ENCODE measurements around the gene SPAG4. TPM values are rescaled to one million over a fixed set of nuclear protein-coding genes. Genes with fewer than 3 reads are reported as not detected.
A peak's percentile ranks its signal among the peaks of the same experiment; 100 is the strongest.

SPAG4 gene
- total and polyA plus RNA-seq, 7 donors, result 0.49 to 2.1 (median 1.1) TPM

DNA sequence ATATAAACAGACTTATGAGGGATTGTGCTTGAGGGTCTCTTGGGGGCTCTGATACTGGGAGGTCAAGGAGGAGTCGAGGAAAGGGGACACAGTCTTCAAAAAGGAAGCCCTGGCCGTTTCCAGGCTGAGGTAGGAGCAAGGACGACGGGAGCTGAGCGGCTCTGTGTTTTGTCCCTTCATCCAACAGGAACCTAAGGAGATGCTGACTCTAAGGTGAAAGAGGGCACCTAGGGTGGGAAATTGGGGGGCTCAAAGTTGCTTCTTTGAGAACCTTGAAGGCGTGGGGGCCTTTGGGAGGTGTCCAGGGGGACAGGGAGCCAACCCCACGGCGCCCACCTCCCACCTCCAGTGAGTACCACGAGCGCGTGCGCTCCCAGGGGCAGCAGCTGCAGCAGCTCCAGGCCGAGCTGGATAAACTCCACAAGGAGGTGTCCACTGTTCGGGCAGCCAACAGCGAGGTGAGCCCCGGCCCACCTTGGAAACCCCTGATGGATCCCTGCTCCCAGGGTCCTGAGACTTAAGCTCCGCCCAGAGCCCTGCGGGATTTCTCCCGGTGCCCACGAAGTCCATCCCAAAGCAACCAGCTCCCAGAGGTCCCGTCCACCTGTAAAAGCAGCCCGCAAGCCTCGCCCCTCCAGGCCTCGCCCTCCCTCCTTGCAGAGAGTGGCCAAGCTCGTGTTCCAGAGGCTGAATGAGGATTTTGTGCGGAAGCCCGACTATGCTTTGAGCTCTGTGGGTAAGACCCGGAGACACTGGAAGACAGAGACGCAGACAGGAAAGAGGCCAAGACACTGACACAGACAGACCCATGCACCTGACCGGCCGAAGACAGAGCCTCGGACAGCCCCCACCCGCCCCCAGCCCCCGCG lies 2.9 kb downstream of the SPAG4 start:
- Histone ChIP-seq H3K4me1 (peaks cover 14% of the 10 kb centered on the region), H3K4me3 (peak overlapping the region; percentile 76), H3K27ac (peak overlapping the region; percentile 36), H3K9me3 (no peaks in the 10 kb centered on the region), H3K36me3 (ENCODE audit: insufficient read depth in 1 of 2, low read depth in 1 of 2) (peaks cover 0 to 17% of the 10 kb centered on the region in 2 donors), H3K27me3 (ENCODE audit: insufficient read depth in 3 of 3, low read length in 2 of 3) (no peaks in the 10 kb centered on the region)
- WGBS, 3 donors, result 5 to 9% (median 7%) methylated on average over 31 to 35 of the region's 35 CpGs
- TF ChIP-seq, protein P1, sequence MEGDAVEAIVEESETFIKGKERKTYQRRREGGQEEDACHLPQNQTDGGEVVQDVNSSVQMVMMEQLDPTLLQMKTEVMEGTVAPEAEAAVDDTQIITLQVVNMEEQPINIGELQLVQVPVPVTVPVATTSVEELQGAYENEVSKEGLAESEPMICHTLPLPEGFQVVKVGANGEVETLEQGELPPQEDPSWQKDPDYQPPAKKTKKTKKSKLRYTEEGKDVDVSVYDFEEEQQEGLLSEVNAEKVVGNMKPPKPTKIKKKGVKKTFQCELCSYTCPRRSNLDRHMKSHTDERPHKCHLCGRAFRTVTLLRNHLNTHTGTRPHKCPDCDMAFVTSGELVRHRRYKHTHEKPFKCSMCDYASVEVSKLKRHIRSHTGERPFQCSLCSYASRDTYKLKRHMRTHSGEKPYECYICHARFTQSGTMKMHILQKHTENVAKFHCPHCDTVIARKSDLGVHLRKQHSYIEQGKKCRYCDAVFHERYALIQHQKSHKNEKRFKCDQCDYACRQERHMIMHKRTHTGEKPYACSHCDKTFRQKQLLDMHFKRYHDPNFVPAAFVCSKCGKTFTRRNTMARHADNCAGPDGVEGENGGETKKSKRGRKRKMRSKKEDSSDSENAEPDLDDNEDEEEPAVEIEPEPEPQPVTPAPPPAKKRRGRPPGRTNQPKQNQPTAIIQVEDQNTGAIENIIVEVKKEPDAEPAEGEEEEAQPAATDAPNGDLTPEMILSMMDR (IDR thresholded peaks at IDR 0.05), result no peak
- intact Hi-C loops (cut with DNase I), result loop anchor here (5.0 kb wide), 1 partner anchor 44 kb away; the partner anchor contains the start of genes CPNE1 (in 2 of the 2) and RBM12 (in 2 of the 2)
- no peak for ATAC-seq
- DNase-seq, result no peak

GRCh38 chr20:35619196-35620095 lies 3.8 kb downstream of the SPAG4 start:
- H3K27ac ChIP-seq, result no peak overlapping the region
- DNase-seq (peak; percentile 78 to 80), ATAC-seq (peak in 1 of 4 donors; percentile 17)
- peaks cover 0 to 18% of the 10 kb centered on the region in 2 donors for H3K36me3 ChIP-seq (ENCODE audit: insufficient read depth in 1 of 2, low read depth in 1 of 2)
- intact Hi-C loops (cut with DNase I), result loop anchor here (5.0 kb wide), 1 partner anchor 43 kb away; the partner anchor contains the start of genes CPNE1 (in 2 of the 2) and RBM12 (in 2 of the 2)
- TF ChIP-seq, protein P1 (IDR thresholded peaks at IDR 0.05), result no peak
- H3K4me3 ChIP-seq, result peak overlapping the region; percentile 76
- WGBS, 3 donors, result 5 to 6% (median 5%) methylated on average over 47 to 49 of the region's 49 CpGs
- no peaks in the 10 kb centered on the region for H3K9me3 ChIP-seq
- H3K27me3 ChIP-seq (ENCODE audit: insufficient read depth in 3 of 3, low read length in 2 of 3), result no peaks in the 10 kb centered on the region
- H3K4me1 ChIP-seq, result peaks cover 14% of the 10 kb centered on the region

DNA sequence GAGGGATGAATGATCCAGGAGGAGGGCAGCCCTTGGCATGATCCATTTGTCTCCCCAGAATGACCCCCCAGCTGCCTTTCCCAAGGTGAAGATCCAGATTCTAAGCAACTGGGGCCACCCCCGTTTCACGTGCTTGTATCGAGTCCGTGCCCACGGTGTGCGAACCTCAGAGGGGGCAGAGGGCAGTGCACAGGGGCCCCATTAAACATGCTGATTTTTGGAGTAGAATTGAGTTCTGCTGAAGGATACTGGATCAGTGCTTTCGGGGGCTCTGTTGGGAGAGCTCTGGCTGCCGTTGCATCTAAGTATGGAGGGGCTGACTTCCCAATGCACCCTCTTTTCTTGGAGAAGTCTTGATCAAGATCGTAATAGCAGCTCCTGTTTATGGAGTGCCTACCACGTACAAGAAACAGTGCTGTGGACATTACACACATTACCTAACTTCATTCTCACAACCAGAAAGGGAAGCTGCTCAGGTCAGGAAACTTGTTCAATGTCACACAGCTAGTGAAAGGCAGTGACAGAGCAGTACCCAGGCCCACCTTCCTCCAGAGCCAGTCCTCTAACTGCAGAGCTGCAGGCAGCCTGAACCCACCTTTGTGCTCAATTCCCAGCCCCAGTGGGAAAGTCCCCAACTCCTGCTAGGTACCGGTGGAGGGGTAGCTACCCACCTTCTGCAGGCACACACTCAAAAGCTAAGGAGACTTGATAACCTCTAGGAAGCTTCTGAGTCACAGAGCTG lies 5.4 kb downstream of the SPAG4 start:
- ATAC-seq (no peak), DNase-seq (no peak)
- Histone ChIP-seq H3K4me1 (peaks cover 14% of the 10 kb centered on the region), H3K27me3 (ENCODE audit: insufficient read depth in 3 of 3, low read length in 2 of 3) (no peaks in the 10 kb centered on the region), H3K4me3 (no peak overlapping the region), H3K36me3 (ENCODE audit: insufficient read depth in 1 of 2, low read depth in 1 of 2) (peaks cover 6 to 34% of the 10 kb centered on the region in 2 donors), H3K27ac (no peak overlapping the region), H3K9me3 (no peaks in the 10 kb centered on the region)
- TF ChIP-seq, protein P1 (IDR thresholded peaks at IDR 0.05), result no peak
- intact Hi-C loops (cut with DNase I), result no loop called here
- WGBS, 3 donors, result 87 to 92% (median 92%) methylated on average over 11 of the region's 11 CpGs

DNA sequence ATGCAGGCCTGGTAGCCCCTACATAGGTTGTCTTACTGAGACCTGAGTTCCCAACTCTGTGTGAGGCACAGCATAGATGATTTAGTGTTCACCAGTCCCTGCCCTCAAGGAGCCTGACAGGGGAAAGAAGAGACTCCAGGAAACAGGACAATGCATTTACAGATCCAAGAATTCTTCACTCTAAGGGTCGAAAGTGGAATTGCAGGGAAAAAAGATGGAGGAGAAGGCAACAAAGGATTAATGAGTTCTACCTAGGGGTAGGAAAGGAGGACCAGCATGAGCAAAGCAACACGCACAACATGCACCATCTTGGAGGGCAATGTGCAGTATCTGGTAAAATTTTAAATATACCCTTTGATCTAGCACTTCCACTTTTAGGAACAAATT lies 5.9 kb downstream of the SPAG4 start:
- WGBS, 3 donors, result 86 to 88% (median 86%) methylated on average over 2 of the region's 2 CpGs
- peaks cover 14% of the 10 kb centered on the region for H3K4me1 ChIP-seq
- DNase-seq (no peak), ATAC-seq (no peak)
- no peak overlapping the region for H3K4me3 ChIP-seq
- no peaks in the 10 kb centered on the region for H3K27me3 ChIP-seq (ENCODE audit: insufficient read depth in 3 of 3, low read length in 2 of 3)
- no peaks in the 10 kb centered on the region for H3K9me3 ChIP-seq
- TF ChIP-seq, protein P1 (IDR thresholded peaks at IDR 0.05), result no peak
- intact Hi-C loops (cut with DNase I), result no loop called here
- peaks cover 8 to 39% of the 10 kb centered on the region in 2 donors for H3K36me3 ChIP-seq (ENCODE audit: insufficient read depth in 1 of 2, low read depth in 1 of 2)
- H3K27ac ChIP-seq, result no peak overlapping the region

Measured in psoas muscle (tissue), 8 donors.